ENCODE results near the gene RALGAPA1.

- TF ChIP-seq, protein P1, sequence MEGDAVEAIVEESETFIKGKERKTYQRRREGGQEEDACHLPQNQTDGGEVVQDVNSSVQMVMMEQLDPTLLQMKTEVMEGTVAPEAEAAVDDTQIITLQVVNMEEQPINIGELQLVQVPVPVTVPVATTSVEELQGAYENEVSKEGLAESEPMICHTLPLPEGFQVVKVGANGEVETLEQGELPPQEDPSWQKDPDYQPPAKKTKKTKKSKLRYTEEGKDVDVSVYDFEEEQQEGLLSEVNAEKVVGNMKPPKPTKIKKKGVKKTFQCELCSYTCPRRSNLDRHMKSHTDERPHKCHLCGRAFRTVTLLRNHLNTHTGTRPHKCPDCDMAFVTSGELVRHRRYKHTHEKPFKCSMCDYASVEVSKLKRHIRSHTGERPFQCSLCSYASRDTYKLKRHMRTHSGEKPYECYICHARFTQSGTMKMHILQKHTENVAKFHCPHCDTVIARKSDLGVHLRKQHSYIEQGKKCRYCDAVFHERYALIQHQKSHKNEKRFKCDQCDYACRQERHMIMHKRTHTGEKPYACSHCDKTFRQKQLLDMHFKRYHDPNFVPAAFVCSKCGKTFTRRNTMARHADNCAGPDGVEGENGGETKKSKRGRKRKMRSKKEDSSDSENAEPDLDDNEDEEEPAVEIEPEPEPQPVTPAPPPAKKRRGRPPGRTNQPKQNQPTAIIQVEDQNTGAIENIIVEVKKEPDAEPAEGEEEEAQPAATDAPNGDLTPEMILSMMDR (IDR thresholded peaks at IDR 0.05; ENCODE audit: low read depth, low read length, poor library complexity, severe bottlenecking): no peak
- TF ChIP-seq EZH2phosphoT487 (IDR thresholded peaks at IDR 0.05; ENCODE audit: borderline replicate concordance, low read length): no peak
These were observed 259.5 kb downstream of the RALGAPA1 start for GRCh38 chr14:35549551-35549950.

Measured in DOHH2 (cell line).